GM12892 (cell line): ENCODE measurements around the gene CDH20.

Experiments used
- POLR2A ChIP-seq: IDR thresholded peaks from 2 replicates; pipeline ENCODE4 v1.6.1; 2011; ENCODE audit warnings: low read depth, low read length, control low read depth
- POLR2AphosphoS5 ChIP-seq: IDR thresholded peaks from 2 replicates; pipeline ENCODE4 v1.6.1; 2011; ENCODE audit warnings: low read depth, low read length, control low read depth
- TAF1 ChIP-seq: IDR thresholded peaks from 2 replicates; pipeline ENCODE4 v1.6.1; 2011; ENCODE audit warnings: low read depth, mild to moderate bottlenecking, control low read depth, low read length, borderline replicate concordance

DNA sequence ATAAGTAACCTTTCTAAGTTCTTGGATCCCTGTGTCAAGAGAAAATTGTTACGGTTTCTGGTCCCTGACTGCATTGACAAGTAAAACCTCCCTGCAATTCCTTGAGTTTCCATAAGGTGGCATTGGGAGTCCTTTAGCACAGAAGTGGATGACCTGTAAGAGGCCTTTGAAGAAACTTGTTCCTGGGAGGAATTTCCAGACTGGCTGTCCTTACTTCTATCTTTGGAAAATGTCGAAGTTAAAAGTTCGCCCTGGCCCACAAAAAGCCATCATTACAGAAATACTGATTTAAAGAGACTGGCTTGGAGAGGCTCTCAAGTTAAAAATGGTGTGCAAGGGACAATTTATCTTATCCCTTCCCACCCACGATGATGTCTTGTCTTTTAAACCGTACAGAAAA is 218.4 kb downstream of the CDH20 start:
- TF ChIP-seq TAF1 (no peak), POLR2AphosphoS5 (no peak), POLR2A (no peak)
